ELF-1 (cell line): Measurements from ENCODE around the gene HS3ST1.

Experiments used
- DNase-seq: peaks from one replicate; pipeline ENCODE4 v3.0.0-alpha.2; 2016; ENCODE audit warnings: low read depth, low spot score

Gene HS3ST1

GRCh38 chr4:11428231-11428898, at the start of gene HS3ST1:
Gene HS3ST1, minus strand, starts transcription at chr4:11428894. Its CDS starts 28,889 bp downstream, at chr4:11400005.
- DNase-seq = no peak

GRCh38 chr4:11475871-11476270, 47.2 kb upstream of the HS3ST1 start:
- no peak for DNase-seq

GRCh38 chr4:11474146-11474545, 45.5 kb upstream of the HS3ST1 start:
- DNase-seq = no peak

- DNase-seq = no peak
Observed at GRCh38 chr4:11472535-11472934, 43.8 kb upstream of the HS3ST1 start.

- no peak for DNase-seq
Observed at GRCh38 chr4:11471618-11472017, 42.9 kb upstream of the HS3ST1 start.

DNA sequence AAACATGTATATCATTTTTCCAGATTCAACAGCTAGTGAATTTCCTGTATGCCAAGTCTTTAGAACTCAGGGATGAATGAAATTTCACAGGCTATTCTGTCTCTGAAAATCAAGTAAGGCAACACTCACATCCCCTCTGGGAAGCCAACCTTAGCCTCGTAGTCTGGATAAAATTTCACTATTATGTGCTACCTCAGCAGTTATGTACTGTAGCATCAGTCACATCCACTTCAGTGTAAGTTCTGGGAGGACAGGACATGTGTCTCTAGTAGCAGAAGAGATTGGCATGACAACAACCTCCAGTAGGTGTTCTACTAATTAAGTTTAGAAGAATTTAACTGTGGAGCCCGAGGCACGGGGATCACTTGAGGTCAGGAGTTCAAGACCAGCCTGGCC, 42.4 kb upstream of the HS3ST1 start:
- no peak for DNase-seq

DNA sequence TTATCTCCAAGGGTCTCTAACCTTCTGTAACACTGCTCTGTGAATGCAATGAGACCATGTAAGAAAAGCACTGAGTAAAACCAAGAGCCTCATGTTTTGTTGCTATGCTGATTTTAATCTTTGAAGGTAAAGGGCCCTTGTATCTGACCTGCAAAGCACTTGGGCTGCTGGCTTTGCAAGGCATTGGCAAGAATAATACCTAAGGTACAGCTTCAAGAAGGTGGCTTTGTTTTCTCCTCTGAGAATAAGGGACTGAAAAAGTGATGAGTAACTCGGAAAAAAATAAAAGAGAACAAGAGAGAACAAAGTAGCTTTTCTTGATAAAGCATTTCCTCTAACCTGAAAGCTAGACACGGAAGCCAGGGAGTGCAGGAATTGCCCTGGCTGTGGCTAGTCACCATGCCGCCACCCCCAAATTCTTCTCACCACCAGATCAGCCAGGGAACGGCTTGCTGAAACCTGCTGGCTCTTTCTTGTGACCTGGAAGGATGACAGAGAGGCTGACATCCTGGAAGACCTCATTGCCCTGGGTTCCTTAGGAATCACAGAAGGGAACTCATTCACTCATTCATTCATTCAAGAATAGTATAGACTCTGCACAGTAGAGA, 41.8 kb upstream of the HS3ST1 start:
- no peak for DNase-seq

GRCh38 chr4:11469650-11470437, 41.1 kb upstream of the HS3ST1 start:
- no peak for DNase-seq

GRCh38 chr4:11468901-11469300, 40.2 kb upstream of the HS3ST1 start:
- peak; percentile 5 for DNase-seq

- no peak for DNase-seq
Observed at GRCh38 chr4:11467931-11468330, 39.2 kb upstream of the HS3ST1 start.

GRCh38 chr4:11463707-11464106, 35.0 kb upstream of the HS3ST1 start:
- DNase-seq = no peak

DNA sequence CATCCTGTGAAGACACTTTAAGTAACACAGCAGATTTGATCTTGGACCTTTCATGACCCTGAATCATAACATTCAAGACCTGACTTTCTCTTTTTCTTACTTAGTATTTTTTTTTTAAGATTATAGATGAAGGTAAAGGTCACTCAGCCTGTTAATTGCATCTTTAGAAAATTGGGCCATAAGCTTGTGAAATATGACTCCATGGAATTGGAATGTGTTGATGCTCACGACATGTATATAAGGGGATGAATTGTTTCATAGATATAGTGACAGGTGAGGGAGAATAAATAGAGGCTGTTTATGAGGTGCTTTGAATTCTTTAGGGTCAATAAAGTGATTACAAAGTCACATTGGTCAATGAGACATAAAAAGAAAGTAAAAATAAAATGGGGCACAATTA, 27.7 kb upstream of the HS3ST1 start:
- DNase-seq = no peak

DNA sequence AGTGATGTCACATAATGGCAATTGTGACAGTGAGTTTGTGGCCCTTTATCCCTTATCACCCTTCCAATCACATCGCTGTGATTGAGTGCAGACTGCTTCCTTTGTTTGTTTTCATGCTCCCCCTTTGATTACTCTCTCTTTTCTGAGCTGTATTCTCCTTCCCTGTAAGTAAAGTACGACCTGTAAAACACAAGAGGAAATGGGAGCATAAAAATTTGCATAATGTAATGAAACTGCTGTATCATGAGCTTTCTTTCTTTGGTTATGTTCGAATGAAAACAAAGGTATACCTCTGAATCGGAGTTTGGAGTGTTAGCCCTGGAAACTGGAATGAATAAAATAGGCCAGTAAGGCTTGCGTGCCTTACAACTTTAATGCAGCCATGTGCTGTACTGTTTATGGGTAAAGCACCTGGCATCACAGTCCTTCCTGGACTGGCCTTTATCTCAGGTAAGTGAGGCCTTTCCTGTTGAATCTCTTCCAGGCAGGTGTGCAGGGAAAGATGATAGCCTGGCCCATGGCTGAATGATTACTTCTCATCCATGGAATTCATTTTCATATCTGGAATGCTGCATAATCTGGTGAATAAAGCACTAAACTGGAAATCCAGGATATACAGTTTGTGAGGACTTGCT, 26.6 kb upstream of the HS3ST1 start:
- no peak for DNase-seq

DNA sequence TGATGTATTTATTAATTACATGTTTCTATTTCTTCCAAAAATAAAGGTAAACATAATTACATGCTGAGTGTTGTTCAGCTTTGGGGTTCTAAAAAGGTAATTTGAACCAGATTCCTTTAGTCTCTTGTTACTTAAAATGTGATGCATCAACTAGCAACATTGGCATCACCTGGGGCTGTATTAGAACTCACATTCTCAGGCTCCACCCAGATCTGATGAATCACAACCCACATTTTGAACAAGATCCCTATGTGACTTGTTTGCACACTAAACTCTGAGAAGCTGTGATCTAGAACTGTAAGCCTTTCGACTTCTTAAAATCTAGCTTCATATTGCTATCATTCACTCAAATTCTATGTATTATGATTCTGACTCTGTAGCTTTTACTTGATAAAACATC, 23.0 kb upstream of the HS3ST1 start:
- DNase-seq = no peak

DNA sequence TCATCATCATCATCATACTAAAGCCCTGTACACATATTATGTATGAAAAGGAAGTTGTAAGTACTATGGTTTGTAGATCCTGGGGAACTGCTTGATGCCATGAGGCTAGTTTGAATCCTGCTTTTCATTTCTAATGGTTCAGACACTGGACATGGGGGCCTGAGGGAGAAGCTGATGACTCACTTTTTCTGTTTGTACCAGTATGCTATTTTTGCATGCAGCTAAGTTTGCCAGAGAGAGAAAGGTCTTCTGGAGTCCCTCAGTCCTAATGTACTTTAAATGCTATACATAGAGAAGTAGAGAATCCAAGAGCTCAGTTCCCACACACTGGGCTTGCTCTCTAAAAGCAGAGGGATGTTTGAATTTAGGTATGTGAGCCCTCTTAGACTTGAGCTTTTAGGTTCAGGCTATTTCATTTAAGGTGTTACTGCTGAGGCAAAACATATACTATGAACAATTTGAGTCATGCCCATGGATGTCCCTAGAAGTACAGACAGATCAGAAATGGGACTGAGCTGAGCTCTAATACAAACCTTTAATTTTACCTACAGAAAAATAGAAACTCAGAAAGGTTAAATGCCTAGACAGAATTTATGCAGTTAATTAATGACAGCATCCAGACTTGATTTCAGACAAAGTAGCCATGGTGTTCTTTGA, 17.6 kb upstream of the HS3ST1 start:
- no peak for DNase-seq

GRCh38 chr4:11441194-11441556, 12.5 kb upstream of the HS3ST1 start:
- DNase-seq = no peak

DNA sequence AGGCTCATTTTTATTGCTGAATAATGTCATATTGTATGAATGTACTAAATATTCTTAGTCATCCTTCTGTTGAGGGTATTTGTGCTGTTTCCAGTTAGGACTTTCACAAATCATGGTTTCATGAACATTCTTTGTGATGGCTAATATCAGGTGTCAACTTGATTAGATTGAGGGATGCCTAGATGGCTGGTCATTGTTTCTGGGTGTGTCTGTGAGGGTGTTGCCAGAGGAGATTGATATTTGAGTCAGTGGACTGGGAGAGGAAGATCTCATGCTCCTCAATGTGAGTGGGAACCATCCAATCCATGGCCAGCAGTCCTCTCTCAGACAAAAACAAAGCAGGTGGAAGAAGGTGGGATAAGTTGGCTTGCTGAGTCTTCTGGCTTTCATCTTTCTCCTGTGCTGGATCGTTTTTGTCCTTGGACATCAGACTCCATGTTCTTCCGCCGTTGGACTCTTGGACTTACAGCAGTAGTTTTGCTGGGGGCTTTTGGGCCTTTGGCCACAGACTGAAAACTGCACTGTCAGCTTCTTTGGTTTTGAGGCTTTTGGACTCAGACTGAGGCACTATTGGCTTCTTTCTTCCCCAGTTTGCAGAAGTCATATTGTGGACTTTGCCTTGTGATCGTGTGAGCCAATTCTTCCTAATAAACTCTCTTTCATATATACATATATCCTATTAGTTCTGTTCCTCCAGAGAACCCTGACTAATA, 11.9 kb upstream of the HS3ST1 start:
- DNase-seq = no peak

- DNase-seq = no peak
Observed at GRCh38 chr4:11439836-11440235, 11.1 kb upstream of the HS3ST1 start.

GRCh38 chr4:11438647-11439046, 10.0 kb upstream of the HS3ST1 start:
- DNase-seq = no peak

DNA sequence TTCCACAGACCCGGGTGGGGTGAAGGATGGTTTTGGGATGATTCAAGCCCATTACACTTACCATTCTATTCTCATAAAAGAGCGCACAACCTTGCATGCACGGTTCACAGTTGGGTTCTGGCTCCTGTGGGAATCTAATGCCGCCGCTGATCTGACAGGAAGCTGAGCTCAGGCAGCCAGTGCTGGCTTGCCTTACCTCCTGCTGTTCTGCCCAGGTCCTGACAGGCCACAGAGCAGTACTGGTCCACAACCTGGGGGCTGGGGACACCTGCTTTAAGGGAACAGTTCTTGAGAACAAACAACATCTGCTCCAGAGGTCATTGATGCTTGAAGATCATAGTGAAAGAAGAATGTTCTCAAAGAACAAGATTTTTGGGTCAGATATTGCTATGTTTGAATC, 8.0 kb upstream of the HS3ST1 start:
- DNase-seq = peak; percentile 12

- no peak for DNase-seq
Observed at GRCh38 chr4:11436084-11436483, 7.4 kb upstream of the HS3ST1 start.
